Measurements from ENCODE around the gene PTCH1.

GRCh38 chr9:95478335-95478734 lies 38.4 kb downstream of the PTCH1 start:
- TF ChIP-seq EZH2 (IDR thresholded peaks at IDR 0.05; ENCODE audit: low read length, missing control alignments) = no peak
- no peak for TF ChIP-seq CTCF (conservative IDR thresholded peaks at IDR 0.05 in 1 of 2, IDR thresholded peaks at IDR 0.05 in 1 of 2; ENCODE audit: low read depth in 1 of 2, low read length in 2 of 2)

Measured in fibroblast of lung (primary cell).